Glutamatergic neuron (in vitro differentiated cells): Measurements from ENCODE around the gene PHOSPHO1. TPM values are rescaled to one million over a fixed set of nuclear protein-coding genes. Genes with fewer than 3 reads are reported as not detected.
"Not testable (repeated sequence)": the region's sequence is repeated elsewhere in the genome, so short reads cannot be mapped to it uniquely, and the experiment has no call there.

Experiments
- DNase-seq: peaks from one replicate; pipeline ENCODE4 v3.0.0; 2022
- H3K27ac Mint-ChIP-seq: one replicate; pipeline ENCODE4 v1.8.0; 2020; ENCODE audit warnings: mild to moderate bottlenecking, mixed read lengths, inconsistent platforms; ENCODE audit not compliant: unreplicated experiment
- H3K27me3 Mint-ChIP-seq: one replicate; pipeline ENCODE4 v1.8.0; 2020; ENCODE audit warnings: mild to moderate bottlenecking, moderate library complexity, mixed read lengths, inconsistent platforms; ENCODE audit not compliant: unreplicated experiment
- H3K36me3 Mint-ChIP-seq: one replicate; pipeline ENCODE4 v1.8.0; 2020; ENCODE audit warnings: mild to moderate bottlenecking, mixed read lengths, inconsistent platforms; ENCODE audit not compliant: unreplicated experiment
- H3K4me1 Mint-ChIP-seq: one replicate; pipeline ENCODE4 v1.8.0; 2020; ENCODE audit warnings: mild to moderate bottlenecking, low read depth, mixed read lengths, inconsistent platforms; ENCODE audit not compliant: unreplicated experiment
- H3K4me3 Mint-ChIP-seq: one replicate; pipeline ENCODE4 v1.8.0; 2020; ENCODE audit warnings: mild to moderate bottlenecking, mixed read lengths, inconsistent platforms; ENCODE audit not compliant: unreplicated experiment
- H3K9me3 Mint-ChIP-seq: one replicate; pipeline ENCODE4 v1.8.0; 2020; ENCODE audit warnings: mild to moderate bottlenecking, moderate library complexity, mixed read lengths, inconsistent platforms; ENCODE audit not compliant: unreplicated experiment
- total RNA-seq: library from RNA; stranded (reverse); fragmentation: NEBNext Ultra II Directional; extraction: Animal tissue kit (Norgen Biotek cat#: 25700); gene quantifications from one replicate; pipeline ENCODE4 v1.2.1, GENCODE V29; 2021; ENCODE audit not compliant: unreplicated experiment
- TF ChIP-seq, protein P1 (sequence below): fragments of 200-600 bp; sonication (generic); IDR thresholded peaks from one replicate; pipeline ENCODE4 v1.5.0; 2021; ENCODE audit not compliant: partially characterized antibody, unreplicated experiment

The PHOSPHO1 gene
- total RNA-seq, 1 donor from 2014 or later: 0.22 TPM

DNA sequence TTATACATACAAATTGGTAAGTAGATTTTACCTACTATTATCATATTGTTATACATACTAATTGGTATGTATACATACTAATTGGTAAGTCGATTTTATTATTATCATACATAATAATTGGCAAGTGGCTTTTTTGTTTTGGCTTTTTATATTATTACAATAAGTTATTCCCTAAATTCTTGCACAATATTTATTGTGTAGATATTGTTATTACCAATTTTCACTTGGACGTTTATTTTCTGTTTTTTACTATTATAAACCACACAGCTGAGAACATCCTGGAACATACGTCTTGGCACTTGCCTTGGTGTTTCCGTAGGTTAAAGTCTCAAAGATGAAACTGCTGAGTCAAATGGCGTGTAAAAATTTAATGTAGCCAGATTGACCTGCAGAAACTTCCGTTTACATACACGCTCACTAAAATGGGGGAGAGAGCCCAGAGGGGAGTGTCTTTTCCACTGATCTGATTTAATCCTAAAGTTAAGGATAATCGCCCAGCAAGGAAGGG is 39.1 kb downstream of the PHOSPHO1 start:
- TF ChIP-seq, protein P1, sequence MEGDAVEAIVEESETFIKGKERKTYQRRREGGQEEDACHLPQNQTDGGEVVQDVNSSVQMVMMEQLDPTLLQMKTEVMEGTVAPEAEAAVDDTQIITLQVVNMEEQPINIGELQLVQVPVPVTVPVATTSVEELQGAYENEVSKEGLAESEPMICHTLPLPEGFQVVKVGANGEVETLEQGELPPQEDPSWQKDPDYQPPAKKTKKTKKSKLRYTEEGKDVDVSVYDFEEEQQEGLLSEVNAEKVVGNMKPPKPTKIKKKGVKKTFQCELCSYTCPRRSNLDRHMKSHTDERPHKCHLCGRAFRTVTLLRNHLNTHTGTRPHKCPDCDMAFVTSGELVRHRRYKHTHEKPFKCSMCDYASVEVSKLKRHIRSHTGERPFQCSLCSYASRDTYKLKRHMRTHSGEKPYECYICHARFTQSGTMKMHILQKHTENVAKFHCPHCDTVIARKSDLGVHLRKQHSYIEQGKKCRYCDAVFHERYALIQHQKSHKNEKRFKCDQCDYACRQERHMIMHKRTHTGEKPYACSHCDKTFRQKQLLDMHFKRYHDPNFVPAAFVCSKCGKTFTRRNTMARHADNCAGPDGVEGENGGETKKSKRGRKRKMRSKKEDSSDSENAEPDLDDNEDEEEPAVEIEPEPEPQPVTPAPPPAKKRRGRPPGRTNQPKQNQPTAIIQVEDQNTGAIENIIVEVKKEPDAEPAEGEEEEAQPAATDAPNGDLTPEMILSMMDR: no peak
- Mint-ChIP-seq H3K36me3 (no peaks in the 10 kb centered on the region), H3K4me1 (peaks cover 3% of the 10 kb centered on the region), H3K27ac (peak overlapping the region; percentile 96), H3K27me3 (peaks cover 17% of the 10 kb centered on the region), H3K9me3 (peaks cover 21% of the 10 kb centered on the region), H3K4me3 (peak overlapping the region; percentile 92)
- DNase-seq: no peak

DNA sequence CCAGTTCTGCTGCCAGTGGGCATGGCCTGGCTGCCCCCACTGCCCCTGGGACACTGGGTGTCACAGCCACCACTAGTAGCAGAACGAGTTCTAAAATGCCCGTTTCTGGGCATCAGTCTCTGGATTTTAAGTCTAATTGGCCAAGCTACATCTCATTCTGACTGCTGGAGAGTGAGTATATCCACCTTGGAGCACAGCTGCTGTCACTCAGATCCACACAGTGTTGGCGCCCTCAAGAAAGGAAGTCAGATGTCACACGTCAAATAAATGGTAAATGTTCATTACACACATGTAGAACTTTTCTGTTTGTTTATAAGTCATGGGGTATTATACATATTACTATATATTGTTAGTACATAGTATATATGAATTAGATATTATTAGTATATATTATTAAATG is 39.7 kb downstream of the PHOSPHO1 start:
- no peak for DNase-seq
- peaks cover 4% of the 10 kb centered on the region for H3K36me3 Mint-ChIP-seq
- peaks cover 17% of the 10 kb centered on the region for H3K27me3 Mint-ChIP-seq
- H3K27ac Mint-ChIP-seq: no peak overlapping the region
- H3K4me3 Mint-ChIP-seq: no peak overlapping the region
- H3K9me3 Mint-ChIP-seq: peaks cover 21% of the 10 kb centered on the region
- TF ChIP-seq, protein P1: no peak
- peaks cover 3% of the 10 kb centered on the region for H3K4me1 Mint-ChIP-seq

DNA sequence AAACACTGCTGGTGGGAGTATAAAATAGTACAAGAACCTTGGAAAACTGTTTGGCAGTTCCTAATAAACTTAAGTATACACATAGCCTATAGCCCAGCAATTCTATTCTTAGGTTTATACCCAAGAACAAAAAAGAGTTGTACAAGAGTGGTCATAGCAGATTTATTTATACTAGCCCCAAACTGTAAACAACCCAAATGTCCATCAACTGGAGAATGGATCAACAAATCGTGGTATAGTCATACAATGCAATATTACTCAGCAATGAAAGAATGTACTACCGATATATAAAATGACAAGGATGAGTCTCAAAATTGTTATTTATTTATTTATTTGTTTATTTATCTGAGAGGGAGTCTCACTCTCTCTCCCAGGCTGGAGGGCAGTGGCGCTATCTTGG is 43.3 kb downstream of the PHOSPHO1 start:
- TF ChIP-seq, protein P1: no peak
- no peak overlapping the region for H3K27ac Mint-ChIP-seq

DNA sequence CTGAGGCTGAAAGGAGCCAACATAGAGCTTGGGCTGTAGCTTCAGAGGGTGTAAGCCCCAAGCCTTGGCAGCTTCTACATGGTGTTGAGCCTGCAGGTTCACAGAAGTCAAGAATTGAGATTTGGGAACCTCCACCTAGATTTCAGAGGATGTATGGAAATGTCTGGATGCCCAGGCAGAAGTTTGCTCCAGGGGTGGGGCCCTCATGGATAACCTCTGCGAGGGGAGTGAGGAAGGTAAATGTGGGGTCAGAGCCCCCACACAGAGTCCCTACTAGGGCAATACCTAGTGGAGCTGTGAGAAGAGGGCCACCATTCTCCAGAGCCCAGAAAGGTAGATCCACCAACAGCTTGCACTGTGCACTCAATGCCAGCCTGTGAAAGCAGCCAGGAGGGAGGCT is 45.2 kb downstream of the PHOSPHO1 start:
- H3K9me3 Mint-ChIP-seq, DNase-seq, H3K27ac Mint-ChIP-seq, H3K27me3 Mint-ChIP-seq, H3K4me1 Mint-ChIP-seq, H3K4me3 Mint-ChIP-seq, H3K36me3 Mint-ChIP-seq: not testable (repeated sequence)

More for the DNA sequence above, 43.3 kb downstream of the PHOSPHO1 start:
- no peak for DNase-seq
- Mint-ChIP-seq H3K27me3 (peaks cover 9% of the 10 kb centered on the region), H3K4me3 (no peak overlapping the region), H3K9me3 (peaks cover 16% of the 10 kb centered on the region), H3K4me1 (peaks cover 3% of the 10 kb centered on the region), H3K36me3 (peaks cover 4% of the 10 kb centered on the region)

DNA sequence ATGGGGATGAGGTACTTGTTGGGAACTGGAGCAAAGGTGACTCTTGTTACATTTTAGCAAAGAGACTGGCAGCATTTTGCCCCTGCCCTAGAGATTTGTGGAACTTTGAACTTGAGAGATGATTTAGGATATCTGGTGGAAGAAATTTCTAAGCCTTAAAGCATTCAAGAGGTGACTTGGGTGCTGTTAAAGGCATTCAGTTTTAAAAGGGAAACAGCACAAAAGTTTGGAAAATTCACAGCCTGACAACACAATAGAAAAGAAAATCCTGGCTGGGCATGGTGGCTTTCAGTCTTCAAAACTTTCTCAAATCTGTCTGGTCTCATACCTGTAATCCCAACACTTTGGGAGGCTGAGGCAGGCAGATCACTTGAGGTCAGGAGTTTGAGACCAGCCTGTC is 46.1 kb downstream of the PHOSPHO1 start:
- not testable (repeated sequence) for H3K4me3 Mint-ChIP-seq

DNA sequence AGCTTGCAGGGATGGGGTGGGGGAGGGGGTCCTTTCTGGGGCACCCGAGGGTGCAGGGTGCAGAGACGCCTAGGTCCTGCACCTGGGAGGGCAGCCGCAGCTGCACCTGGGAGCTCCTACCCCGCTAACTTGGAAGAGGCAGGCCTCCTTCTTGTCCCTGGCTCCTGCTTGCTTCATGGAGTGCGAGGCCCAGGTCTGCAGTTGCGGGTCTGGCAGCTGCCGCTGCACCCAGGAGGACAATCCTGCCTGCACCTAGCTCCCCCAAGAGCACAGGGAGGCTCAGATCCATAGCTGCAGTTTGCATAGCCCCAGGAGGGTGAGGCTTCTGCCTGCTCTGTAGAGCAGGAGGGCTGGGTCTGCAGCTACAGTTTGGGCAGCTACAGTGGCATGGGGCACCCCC is 46.8 kb downstream of the PHOSPHO1 start:
- DNase-seq: no peak
- peaks cover 4% of the 10 kb centered on the region for H3K36me3 Mint-ChIP-seq
- H3K9me3 Mint-ChIP-seq: peaks cover 7% of the 10 kb centered on the region
- H3K4me3 Mint-ChIP-seq: no peak overlapping the region
- H3K27me3 Mint-ChIP-seq: peaks cover 3% of the 10 kb centered on the region
- TF ChIP-seq, protein P1: no peak
- no peaks in the 10 kb centered on the region for H3K4me1 Mint-ChIP-seq
- H3K27ac Mint-ChIP-seq: no peak overlapping the region

More for the DNA sequence above, 46.1 kb downstream of the PHOSPHO1 start:
- not testable (repeated sequence) for H3K9me3 Mint-ChIP-seq, DNase-seq, H3K27me3 Mint-ChIP-seq, H3K36me3 Mint-ChIP-seq, H3K27ac Mint-ChIP-seq, H3K4me1 Mint-ChIP-seq
